GDM1 (cell line): ENCODE measurements around the gene B4GALT4.
"Not testable (repeated sequence)": the region's sequence is repeated elsewhere in the genome, so short reads cannot be mapped to it uniquely, and the experiment has no call there.

Experiments
- DNase-seq: peaks from one replicate; lab custom pipeline; 2025; lab: John Stamatoyannopoulos, UW

B4GALT4 gene, protein sequence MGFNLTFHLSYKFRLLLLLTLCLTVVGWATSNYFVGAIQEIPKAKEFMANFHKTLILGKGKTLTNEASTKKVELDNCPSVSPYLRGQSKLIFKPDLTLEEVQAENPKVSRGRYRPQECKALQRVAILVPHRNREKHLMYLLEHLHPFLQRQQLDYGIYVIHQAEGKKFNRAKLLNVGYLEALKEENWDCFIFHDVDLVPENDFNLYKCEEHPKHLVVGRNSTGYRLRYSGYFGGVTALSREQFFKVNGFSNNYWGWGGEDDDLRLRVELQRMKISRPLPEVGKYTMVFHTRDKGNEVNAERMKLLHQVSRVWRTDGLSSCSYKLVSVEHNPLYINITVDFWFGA

GRCh38 chr3:119240591-119241434 is at the start of gene B4GALT4:
TSS of gene B4GALT4 (minus strand) at chr3:119240878. CDS start at chr3:119230099, 10,779 bp downstream.
- DNase-seq = peak; percentile 72

GRCh38 chr3:119289404-119289770 is 48.7 kb upstream of the B4GALT4 start:
- DNase-seq = peak; percentile 76

- DNase-seq = no peak
These were observed 48.2 kb upstream of the B4GALT4 start for GRCh38 chr3:119288669-119289403.

DNA sequence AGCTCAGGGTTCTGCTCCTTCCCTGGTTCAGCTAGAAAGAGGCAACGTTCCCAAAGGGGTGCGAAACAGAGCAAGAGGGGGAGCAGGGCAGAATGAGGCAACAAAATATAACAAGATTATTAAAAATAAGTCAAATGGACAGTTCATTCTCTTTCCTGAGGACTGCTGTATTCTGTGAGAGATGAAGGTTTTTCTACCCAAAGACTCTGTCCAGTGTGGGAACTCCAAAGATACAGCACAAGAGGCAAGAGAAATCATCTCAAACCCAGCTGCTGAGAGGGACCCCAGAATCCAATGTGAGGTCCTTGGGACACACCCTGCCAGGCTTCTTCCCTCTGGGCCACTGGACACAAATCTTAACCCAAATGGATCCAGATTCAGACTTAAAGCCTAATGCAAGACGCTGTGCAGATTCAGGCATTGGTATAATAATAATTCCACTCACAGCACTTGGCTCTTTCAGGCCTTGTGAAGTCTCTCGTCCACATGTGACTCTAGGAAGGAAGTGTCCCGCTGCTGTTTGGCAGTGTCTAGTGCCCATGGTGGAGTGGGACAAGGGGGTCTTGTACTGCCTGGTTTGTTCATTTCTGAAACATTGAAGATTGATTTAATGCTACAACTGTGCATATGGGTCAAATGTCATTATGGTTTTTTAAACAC is 39.0 kb upstream of the B4GALT4 start:
- DNase-seq = no peak

DNA sequence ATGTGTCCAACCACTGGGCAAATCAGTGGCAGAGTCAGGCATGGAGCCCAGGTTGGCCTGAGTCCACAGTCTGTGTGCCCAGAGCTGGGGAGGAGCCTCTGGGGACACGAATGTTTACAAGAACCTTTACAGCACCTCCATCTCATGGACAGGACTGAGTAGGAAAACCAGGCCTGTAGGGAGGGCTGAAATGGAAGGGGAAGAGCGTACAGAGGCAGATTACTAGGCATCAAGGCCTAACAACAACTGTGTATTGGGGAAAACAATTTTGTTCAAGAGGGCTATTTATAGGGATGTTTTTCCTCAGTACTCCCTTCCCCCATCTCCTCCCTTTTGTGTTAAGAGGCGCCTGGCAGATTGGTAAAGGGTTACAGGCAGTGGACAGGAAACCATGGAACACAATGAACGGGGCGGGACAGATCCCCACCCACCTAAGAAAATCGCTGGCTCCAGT is 38.5 kb upstream of the B4GALT4 start:
- no peak for DNase-seq

- no peak for DNase-seq
These were observed 36.0 kb upstream of the B4GALT4 start for GRCh38 chr3:119276680-119277079.

DNA sequence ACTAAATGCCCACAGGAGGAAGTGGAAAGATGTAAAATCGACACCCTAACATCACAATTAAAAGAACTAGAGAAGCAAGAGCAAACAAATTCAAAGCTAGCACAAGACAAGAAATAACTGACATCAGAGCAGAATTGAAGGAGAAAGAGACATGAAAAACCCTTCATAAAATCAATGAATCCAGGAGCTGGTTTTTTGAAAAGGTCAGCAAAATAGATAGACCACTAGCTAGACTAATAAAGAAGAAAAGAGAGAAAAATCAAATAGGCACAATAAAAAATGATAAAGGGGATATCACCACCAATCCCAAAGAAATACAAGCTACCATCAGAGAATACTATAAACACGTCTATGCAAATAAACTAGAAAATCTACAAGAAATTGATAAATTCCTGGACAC is 29.5 kb upstream of the B4GALT4 start:
- not testable (repeated sequence) for DNase-seq

DNA sequence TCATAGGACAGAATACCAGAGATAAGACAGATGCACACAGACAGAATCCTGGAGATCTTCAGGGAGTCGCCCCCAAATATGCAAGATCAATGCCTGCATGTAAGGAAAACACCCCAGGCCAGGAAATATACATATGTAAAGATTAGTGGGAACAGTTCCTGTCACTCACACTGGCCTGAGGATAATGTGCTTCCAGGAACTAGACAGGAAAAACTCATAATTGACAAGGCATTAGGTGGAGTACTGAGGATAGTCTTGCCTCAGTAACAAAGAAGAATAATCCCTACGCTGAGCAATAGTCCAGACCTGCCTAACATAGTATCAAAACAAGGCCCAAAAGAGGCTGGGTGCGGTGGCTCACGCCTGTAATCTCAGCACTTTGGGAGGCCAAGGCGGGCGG is 20.4 kb upstream of the B4GALT4 start:
- DNase-seq = no peak

DNA sequence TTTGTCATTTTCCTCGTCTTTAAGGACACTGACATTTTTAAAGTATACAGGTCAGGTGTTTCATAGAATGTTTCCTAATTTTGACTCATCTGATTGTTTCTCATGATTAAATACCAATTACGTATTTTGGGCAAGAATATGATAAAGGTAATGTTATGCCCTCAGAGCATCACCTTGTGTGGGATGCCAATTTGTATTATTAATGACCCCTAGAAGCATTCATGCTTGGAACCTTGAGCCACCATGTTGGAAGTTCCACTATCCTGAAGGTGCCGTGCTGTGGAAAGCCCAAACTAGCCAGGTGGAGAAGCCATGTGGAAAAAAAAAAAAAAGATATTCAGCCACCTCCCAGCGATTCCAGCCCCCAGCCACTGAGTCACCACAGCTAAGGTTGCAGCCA is 19.1 kb upstream of the B4GALT4 start:
- DNase-seq = no peak

DNA sequence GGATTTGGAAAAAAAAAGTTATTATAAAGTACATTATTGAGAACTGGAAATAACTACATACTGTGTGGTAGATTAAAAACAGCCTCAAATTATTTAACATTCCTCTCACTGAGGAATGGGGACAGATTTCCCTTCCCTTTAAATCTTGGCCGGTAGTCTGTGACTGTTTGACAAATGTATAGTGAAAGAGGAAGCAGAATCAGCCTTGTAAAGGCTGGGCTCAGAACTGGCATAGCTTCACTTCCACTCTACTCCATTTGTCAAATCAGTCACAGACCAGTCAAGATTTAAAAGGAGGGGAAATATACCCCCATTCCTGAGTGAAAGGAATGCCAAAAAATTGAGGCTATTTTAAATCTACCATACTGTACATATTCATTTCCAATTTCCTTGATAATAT is 18.2 kb upstream of the B4GALT4 start:
- DNase-seq = peak; percentile 38

DNA sequence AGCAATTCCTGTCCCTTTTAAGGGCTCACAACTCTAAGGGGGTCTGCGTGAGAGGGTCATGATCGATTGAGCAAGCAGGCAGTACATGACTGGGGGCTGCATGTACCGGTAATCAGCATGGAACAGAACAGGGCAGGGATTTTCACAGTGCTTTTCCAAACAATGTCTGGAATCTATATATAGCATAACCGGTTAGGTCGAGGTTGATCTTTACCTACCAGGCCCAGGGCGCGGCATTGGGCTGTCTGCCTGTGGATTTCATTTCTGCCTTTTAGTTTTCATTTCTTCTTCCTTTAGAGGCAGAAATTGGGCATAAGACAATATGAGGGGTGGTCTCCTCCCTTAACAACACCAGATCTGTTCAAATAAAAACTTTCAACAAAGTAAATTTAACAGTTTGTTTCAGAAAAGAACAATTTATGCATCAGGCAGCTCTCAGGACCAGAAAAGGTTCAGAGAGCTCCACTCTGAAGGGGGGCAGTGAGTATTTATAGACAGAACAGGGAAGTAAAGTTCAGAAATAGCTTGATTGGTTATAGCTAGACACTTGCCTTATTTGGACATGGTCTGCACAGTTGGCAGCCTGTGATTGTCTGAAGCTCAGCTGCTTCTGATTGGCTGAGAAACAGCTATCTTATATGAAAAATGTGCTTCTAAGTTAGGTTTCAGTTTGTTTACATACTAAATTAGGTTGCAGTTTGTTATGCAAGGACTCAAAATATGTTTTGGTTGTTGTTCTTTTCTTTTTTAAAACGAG is 17.2 kb upstream of the B4GALT4 start:
- DNase-seq = no peak

DNA sequence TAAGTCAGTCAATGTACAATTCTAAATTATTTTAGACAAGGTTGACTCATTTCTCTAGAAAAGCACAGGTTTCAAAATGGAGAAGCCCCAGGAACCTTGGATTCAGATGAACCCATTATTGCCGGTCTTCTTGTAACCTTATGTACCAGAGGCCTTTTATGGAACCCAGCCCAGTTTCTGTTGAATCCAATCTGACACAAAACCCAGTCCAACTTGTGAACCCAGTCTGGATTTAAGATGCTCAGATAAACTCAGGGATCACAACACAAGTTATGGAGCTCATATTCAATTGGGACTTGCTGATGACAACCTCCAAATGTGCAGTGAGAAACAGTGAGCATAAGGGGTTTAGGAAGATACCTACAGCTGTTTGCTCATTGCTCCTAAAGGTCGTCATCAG is 16.4 kb upstream of the B4GALT4 start:
- DNase-seq = no peak

- DNase-seq = no peak
These were observed 14.5 kb upstream of the B4GALT4 start for GRCh38 chr3:119255214-119255613.

DNA sequence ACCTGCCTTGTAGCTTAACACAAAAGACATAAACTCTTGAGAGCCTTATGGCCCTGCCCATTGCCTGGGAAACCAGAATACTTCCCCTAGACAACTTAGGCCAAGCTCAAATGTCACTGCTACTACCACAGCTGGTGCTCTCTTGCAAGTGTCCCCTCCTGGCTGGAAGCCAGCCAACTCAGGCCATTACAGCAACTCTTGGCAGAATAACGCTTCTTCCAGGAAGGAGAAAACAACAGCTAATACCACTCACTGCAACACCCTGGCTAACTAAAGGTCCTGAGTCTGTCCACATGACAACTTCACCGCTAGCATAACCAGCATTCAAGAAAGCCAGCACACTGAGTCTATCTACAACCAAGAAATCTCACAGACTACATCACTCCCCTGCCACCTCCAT is 5.1 kb upstream of the B4GALT4 start:
- DNase-seq = no peak

GRCh38 chr3:119243712-119244111 is 3.0 kb upstream of the B4GALT4 start:
- no peak for DNase-seq

DNA sequence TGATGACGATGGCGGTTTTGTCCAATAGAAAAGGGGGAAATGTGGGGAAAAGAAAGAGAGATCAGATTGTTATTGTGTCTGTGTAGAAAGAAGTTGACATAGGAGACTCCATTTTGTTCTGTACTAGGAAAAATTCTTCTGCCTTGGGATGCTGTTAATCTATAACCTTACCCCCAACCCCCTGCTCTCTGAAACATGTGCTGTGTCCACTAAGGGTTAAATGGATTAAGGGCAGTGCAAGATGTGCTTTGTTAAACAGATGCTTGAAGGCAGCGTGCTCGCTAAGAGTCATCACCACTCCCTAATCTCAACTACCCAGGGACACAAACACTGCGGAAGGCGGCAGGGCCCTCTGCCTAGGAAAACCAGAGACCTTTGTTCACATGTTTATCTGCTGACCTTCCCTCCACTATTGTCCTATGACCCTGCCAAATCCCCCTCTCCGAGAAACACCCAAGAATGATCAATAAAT is 2.4 kb upstream of the B4GALT4 start:
- DNase-seq = not testable (repeated sequence)

DNA sequence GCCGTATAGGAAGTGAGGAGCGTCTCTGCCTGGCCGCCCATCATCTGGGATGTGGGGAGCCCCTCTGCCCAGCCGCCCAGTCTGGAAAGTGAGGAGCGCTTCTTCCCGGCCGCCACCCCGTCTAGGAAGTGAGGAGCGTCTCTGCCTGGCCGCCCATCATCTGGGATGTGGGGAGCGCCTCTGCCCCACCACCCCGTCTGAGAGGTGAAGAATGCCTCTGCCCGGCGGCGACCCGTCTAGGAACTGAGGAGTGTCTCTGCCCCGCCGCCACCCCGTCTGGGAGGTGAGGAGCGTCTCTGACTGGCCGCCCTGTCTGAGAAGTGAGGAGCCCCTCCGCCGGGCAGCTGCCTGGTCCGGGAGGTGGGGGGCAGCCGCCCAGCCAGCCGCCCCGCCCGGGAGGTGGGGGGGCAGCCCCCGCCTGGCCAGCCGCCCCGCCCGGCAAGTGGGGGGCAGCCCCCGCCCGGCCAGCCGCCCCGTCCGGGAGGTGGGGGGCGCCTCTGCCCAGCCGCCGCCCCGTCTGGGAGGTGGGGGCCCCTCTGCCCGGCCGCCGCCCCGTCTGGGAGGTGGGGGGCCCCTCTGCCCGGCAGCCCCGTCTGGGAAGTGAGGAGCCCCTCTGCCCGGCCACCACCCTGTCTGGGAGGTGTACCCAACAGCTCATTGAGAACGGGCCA is 1.8 kb upstream of the B4GALT4 start:
- DNase-seq = not testable (repeated sequence)

DNA sequence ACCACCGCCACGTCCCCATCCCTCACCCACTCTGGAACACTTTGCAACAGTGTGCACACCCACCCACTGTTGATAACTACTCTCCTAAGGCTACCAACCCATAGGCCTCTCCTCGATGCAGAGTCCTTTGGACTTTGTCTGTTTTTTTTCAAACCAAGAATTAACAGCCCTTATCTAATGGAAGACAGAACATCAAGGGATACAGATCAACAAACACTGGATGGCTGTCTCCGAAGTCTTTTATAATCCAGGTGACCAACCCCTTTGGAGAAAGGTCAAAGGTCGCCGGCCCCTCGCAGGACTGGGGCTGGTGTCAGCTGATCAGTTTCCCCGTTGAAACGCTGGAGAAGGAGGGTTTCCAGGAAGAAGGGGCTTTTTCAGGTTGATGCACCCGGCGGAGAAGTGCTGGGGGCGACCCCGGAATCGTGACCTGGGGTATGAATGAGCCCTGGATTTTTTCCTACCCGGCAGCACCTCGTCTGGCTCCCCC is 532 bp downstream of the B4GALT4 start:
- no peak for DNase-seq

DNA sequence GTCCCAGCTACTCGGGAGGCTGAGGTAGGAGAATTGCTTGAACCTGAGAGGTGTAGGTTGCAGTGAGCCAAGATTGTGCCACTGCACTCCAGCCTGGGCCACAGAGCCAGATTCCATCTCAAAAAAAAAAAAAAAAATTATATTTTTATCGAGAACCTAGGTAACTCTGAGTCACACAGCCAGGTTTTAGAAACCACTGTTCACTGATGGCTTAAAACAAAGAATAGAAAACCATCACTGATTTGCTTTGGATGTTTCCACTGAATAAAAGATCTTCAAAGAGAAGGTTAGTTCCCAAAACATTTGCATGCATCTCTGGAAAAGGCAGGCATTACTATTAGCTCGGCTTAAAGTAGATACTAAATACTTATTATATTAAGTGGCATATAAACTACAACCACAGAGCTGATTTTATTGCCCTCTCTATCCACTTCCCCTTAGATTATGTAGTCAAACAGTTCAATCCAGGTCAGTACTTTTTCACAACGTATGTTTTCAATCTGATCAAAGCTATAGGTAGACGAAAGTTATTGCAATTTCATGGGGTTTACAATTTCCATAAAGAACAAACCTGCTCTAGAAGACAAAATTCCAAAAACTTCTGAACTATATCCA is 1.4 kb downstream of the B4GALT4 start:
- no peak for DNase-seq

DNA sequence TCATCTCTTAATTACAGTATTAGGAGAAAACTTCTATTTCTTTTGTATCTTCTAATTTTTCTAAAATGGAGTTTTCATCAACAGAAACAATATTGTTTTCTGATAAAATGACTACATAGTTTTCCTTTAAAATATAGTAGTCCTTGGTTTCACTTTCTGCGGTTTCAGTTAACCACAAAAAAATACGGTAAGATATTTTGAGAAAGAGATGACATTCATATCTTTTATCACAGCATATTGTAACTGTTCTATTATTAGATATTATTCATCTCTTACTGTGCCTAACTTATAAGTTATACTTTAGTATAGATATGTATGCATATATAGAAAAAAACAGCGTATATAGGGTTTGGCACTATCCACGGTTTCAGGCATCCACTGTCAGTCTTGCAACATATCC is 2.3 kb downstream of the B4GALT4 start:
- no peak for DNase-seq
